Bronchial epithelial cell (primary cell): ENCODE data around the gene SMKR1. TPM values are rescaled to one million over a fixed set of nuclear protein-coding genes. Genes with fewer than 3 reads are reported as not detected.

Experiments used
- DNase-seq: peaks from one replicate; pipeline ENCODE4 v3.0.0-alpha.2; 2010; ENCODE audit warnings: low read depth
- FAIRE-seq: peaks from 2 replicates; lab custom pipeline; 2011; peaks lifted over from hg19 to GRCh38; lab: Jason Lieb, UNC
- H3K27me3 ChIP-seq: 2 replicates; pipeline ENCODE4 v1.5.1; 2011; ENCODE audit warnings: low read length; ENCODE audit not compliant: control insufficient read depth, insufficient read depth
- H3K36me3 ChIP-seq: 2 replicates; pipeline ENCODE4 v1.5.1; 2011; ENCODE audit warnings: low read length; ENCODE audit not compliant: control insufficient read depth, insufficient read depth
- H3K4me3 ChIP-seq: 2 replicates; pipeline ENCODE4 v1.5.1; 2011; ENCODE audit warnings: mild to moderate bottlenecking, low read depth, low read length, control low read depth
- total RNA-seq: library from RNA; depleted of rRNA; stranded (reverse); fragments of >200 nt; gene quantifications from 2 replicates; pipeline ENCODE4 v1.2.1, GENCODE V29; 2014
- TF ChIP-seq, protein P1 (sequence below): IDR thresholded peaks from 2 replicates; pipeline ENCODE4 v1.5.1; 2011; ENCODE audit warnings: mild to moderate bottlenecking, moderate library complexity, low read length, control low read depth, inconsistent platforms; ENCODE audit not compliant: insufficient read depth, severe bottlenecking

The SMKR1 gene
- total RNA-seq, 1 donor from 2014 or later: 1.3 TPM

DNA sequence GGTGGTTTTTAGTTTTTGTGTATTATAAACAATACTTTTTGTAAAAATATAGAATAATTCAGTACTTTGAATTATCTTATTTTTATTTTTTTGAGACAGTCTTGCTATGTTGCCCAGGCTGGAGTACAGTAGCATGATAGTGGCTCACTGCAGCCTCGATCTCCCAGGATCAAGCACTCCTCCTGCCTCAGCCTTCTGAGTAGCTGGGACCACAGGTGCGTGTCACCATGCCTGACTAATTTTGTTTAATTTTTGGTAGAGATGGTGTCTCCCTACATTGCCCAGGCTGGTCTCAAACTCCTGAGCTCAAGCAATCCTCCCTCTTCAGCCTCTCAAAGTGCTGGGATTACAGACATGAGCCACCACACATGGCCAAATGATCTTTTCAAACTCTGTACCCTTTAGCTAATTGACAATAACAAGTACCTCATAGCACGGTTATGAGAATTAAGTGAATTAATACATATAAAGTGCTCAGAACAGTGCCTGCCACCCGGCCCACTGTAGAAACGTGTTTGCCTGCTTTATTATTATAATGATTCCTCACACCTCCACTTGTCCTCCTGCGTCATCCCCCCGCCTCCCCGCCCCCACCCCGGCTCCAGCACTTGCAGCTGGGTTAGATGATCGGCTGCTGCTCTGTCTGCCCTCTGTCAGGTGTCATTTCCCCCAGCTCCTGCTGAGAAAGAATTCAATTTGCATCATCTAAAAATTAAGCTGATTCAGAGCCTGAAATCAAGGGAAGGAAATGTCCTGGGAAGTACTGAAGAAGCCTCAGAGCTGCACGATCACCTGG lies 55.6 kb downstream of the SMKR1 start:
- Histone ChIP-seq H3K36me3 (no peaks in the 10 kb centered on the region), H3K4me3 (no peak overlapping the region), H3K27me3 (peaks cover 5% of the 10 kb centered on the region)
- DNase-seq: no peak
- no peak for FAIRE-seq
- TF ChIP-seq, protein P1, sequence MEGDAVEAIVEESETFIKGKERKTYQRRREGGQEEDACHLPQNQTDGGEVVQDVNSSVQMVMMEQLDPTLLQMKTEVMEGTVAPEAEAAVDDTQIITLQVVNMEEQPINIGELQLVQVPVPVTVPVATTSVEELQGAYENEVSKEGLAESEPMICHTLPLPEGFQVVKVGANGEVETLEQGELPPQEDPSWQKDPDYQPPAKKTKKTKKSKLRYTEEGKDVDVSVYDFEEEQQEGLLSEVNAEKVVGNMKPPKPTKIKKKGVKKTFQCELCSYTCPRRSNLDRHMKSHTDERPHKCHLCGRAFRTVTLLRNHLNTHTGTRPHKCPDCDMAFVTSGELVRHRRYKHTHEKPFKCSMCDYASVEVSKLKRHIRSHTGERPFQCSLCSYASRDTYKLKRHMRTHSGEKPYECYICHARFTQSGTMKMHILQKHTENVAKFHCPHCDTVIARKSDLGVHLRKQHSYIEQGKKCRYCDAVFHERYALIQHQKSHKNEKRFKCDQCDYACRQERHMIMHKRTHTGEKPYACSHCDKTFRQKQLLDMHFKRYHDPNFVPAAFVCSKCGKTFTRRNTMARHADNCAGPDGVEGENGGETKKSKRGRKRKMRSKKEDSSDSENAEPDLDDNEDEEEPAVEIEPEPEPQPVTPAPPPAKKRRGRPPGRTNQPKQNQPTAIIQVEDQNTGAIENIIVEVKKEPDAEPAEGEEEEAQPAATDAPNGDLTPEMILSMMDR: no peak

DNA sequence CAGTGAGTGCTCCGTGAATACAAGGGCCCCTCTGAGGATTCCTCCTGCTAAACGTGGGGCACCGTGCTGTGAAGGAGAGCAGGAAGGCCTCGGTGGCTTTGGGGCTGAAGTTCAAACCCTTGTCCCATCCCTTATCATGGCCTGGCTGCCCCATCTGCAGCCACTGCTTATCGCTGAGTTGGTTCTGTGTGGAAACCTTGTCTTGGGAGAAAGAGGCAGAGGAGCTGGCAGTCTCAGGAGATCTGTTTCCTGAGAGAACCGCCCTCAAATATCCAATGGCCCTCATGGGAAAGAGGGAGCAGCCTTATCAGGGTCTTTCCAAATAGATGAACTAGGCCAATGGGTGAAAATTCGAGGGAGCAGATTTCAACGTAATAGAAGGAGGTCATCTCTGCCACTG lies 57.2 kb downstream of the SMKR1 start:
- peaks cover 5% of the 10 kb centered on the region for H3K27me3 ChIP-seq
- no peaks in the 10 kb centered on the region for H3K36me3 ChIP-seq
- H3K4me3 ChIP-seq: no peak overlapping the region
- FAIRE-seq: no peak
- TF ChIP-seq, protein P1: no peak
- DNase-seq: no peak

DNA sequence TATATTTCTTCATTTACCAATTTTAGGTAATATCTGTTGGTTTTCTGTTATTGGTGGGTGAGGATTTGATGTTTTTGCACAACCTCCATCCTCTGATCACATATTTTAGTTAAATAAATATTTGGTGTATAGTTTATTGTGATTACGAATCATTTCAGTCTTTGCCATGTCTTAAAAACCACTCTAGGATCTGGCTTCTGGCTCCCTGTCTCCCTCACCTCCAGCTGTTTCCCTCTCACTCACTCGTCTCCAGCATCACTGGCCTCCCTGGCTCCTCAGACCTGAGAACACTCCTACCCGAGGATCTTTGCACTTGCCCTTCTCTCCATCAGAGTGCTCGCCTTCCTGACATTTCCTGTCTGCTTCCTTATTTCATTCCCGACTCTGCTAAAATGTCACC lies 58.5 kb downstream of the SMKR1 start:
- Histone ChIP-seq H3K27me3 (peaks cover 5% of the 10 kb centered on the region), H3K36me3 (no peaks in the 10 kb centered on the region), H3K4me3 (no peak overlapping the region)
- DNase-seq: no peak
- no peak for FAIRE-seq
- TF ChIP-seq, protein P1: no peak

DNA sequence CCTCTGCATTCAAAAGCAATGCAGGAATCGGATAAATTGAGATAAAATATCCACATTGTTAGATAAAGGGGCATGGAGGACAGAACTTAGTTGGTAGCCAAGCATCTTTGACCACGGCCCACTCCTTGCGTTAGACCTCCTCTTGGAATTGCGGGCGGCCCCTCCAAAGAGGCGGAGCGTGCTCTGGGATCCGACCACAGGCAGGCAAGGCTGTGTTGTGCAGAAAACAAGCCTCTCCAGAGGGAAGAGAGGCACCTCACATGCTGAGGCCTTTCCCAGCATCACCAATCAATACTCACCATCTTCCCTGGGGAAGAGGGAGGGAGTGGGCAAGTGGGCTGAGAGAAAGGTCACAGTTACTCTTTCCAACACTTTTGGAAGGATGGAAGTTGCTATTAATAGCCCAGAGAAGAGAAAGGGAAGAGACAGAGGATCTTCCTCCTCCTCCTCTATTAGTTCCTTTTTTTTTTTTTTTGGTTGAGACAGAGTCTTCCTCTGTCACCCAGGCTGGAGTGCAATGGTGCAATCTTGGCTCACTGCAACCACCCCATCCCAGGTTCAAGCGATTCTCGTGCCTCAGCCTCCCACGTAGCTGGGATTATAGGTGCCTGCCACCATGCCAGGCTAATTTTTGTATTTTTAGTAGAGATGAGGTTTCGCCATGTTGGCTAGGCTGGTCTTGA lies 59.5 kb downstream of the SMKR1 start:
- TF ChIP-seq, protein P1: no peak
- H3K4me3 ChIP-seq: no peak overlapping the region
- no peak for FAIRE-seq
- no peaks in the 10 kb centered on the region for H3K36me3 ChIP-seq
- peaks cover 3% of the 10 kb centered on the region for H3K27me3 ChIP-seq
- DNase-seq: no peak

Other genes with a start within 250 kb of the SMKR1 start
- 5.2 and 6.8 TPM in 2 replicates for gene STRIP2, start 68.1 kb upstream of the SMKR1 start, total RNA-seq
- 12.1 and 16.4 TPM in 2 replicates for gene NRF1, start 109.2 kb downstream of the SMKR1 start, total RNA-seq